ENCODE measurements around the gene MAP7.

Gene MAP7

DNA sequence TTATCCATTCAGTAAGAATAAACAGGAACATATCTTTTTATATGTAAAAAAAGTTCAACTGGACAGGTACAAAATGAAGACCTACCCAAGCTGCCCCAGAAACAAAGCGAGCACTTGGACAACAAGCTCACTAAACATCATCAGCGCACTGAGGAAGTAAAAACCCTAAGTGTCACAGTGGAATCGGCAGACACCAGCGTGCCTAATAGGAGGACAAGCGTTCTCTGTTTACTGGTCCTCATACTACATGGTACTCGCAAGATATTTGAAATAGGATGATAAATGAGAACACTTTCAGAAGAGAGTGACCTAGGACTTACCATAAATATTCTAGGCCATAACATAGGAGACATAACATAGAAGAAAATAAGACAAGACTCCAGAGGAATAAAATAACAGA, 18.2 kb downstream of the MAP7 start:
- Histone ChIP-seq H3K4me1 (ENCODE audit: insufficient read depth, low read length) (peaks cover 21% of the 10 kb centered on the region), H3K36me3 (ENCODE audit: insufficient read depth, low read length) (no peaks in the 10 kb centered on the region), H3K9ac (ENCODE audit: low read depth, low read length) (no peak overlapping the region), H3K9me3 (ENCODE audit: control insufficient read depth, insufficient read depth, low read length) (no peaks in the 10 kb centered on the region)

DNA sequence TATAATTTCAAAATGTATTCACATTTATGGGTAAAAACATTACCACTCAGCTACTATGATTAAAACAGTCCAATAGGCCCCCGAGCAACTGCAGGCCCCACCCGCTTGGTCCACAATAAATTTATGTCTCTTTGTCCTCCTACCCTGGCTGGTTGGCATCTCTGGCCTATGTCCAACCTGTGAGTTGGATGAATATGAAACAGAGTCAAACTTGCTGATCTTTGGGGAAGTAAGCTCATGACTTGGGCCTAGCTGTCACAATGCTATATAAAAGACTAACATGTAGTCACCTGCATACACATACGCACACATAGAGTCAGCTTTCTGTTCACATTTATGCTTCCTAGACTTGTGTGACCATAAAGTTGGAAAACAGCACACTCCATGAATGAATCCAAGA, 20.5 kb downstream of the MAP7 start:
- Histone ChIP-seq H3K9me3 (ENCODE audit: control insufficient read depth, insufficient read depth, low read length) (no peaks in the 10 kb centered on the region), H3K4me1 (ENCODE audit: insufficient read depth, low read length) (peaks cover 34% of the 10 kb centered on the region), H3K36me3 (ENCODE audit: insufficient read depth, low read length) (no peaks in the 10 kb centered on the region), H3K9ac (ENCODE audit: low read depth, low read length) (no peak overlapping the region)

DNA sequence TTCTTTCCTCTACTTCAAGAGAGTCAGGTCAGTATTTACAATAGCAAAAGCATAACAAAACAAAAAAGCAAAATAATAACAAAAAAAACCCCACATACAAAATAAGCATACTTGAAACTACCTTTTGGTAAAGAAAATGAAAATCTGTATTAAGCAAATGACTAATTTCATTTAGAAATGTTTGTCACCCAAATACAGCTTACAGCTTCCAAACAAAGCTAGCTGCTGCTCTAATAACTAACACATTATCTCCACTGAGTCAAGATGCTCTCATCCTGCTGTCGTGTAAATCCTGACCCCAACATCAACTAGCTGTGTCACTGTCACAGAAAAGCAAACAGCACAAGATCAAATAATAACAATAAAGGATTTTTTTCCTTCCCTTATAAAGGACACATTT, 21.7 kb downstream of the MAP7 start:
- Histone ChIP-seq H3K36me3 (ENCODE audit: insufficient read depth, low read length) (no peaks in the 10 kb centered on the region), H3K9ac (ENCODE audit: low read depth, low read length) (no peak overlapping the region), H3K9me3 (ENCODE audit: control insufficient read depth, insufficient read depth, low read length) (no peaks in the 10 kb centered on the region), H3K4me1 (ENCODE audit: insufficient read depth, low read length) (peaks cover 35% of the 10 kb centered on the region)

DNA sequence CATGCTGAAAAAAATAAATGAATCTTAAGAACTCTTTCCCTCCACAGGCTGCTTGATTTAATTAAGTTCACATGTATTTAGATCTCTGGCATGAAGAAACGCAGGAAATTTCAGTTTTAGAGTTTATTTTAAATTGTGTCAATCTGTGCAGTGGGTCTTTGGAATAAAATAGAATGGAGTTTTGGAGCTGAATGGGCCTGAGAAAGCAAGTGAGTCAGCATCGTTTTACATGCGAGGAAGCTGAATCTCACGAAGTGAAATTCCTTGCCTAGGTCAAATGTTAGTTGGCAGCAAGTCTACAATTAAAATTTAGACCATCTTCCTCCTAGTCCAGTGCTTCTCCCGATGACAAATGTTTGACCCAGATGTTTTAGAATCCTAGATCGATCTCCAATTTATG, 22.4 kb downstream of the MAP7 start:
- no peaks in the 10 kb centered on the region for H3K9me3 ChIP-seq (ENCODE audit: control insufficient read depth, insufficient read depth, low read length)
- no peaks in the 10 kb centered on the region for H3K36me3 ChIP-seq (ENCODE audit: insufficient read depth, low read length)
- no peak overlapping the region for H3K9ac ChIP-seq (ENCODE audit: low read depth, low read length)
- peaks cover 35% of the 10 kb centered on the region for H3K4me1 ChIP-seq (ENCODE audit: insufficient read depth, low read length)

DNA sequence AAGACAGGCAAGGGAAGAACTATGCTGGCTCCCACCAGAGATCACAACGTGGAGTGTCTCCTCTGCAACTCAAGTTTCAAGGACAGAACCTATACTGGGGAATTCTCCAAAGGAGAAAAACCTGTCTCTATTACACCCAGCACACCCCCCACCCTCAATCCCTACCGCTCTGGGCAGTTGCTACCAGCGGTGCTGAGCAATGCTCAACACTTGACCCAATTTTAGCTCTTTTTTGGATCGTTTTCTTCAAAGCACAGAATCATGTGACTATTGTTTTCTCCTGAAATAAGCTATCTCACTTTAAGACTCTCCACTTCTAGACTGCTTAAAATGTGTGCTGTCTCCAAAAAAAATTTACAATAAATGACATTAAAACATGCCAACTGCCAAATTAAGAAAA, 23.3 kb downstream of the MAP7 start:
- H3K9ac ChIP-seq (ENCODE audit: low read depth, low read length) = no peak overlapping the region
- H3K4me1 ChIP-seq (ENCODE audit: insufficient read depth, low read length) = peaks cover 35% of the 10 kb centered on the region
- H3K9me3 ChIP-seq (ENCODE audit: control insufficient read depth, insufficient read depth, low read length) = no peaks in the 10 kb centered on the region
- H3K36me3 ChIP-seq (ENCODE audit: insufficient read depth, low read length) = no peaks in the 10 kb centered on the region

DNA sequence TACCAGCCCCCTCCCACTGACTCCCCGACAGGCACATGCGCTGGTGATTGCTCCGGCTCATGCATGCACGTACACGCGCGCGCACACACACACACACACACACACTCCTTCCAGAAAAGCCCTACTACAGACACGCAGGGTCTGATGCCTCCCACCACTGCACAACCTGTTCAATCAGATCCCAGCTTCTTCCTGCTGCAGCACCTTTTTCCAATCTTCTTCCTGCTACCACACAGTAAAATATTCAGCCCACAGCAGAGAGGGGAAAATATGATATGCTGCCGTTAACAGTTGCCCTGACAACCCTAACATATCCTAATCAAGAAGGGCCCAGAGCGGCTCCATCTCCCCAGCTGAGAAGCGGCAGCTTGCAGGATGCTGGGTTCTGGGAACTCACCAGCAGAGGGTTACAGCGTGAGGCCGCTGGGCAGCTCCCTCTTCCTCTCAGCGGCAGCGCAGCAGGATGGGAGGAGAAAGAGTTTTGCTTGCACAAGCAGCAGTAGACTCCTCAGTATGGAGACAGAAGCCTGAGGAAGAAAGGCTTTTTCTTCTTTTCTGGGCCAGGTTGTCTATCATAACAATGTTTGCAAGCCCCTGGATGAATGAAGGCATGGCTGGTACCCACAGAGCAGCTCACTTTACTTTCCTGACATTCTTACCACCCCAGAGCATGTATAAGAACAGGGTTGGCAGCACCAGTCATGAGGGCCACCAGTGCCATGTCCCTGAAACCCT, 23.9 kb downstream of the MAP7 start:
- H3K36me3 ChIP-seq (ENCODE audit: insufficient read depth, low read length) = no peaks in the 10 kb centered on the region
- peaks cover 35% of the 10 kb centered on the region for H3K4me1 ChIP-seq (ENCODE audit: insufficient read depth, low read length)
- no peak overlapping the region for H3K9ac ChIP-seq (ENCODE audit: low read depth, low read length)
- no peaks in the 10 kb centered on the region for H3K9me3 ChIP-seq (ENCODE audit: control insufficient read depth, insufficient read depth, low read length)

DNA sequence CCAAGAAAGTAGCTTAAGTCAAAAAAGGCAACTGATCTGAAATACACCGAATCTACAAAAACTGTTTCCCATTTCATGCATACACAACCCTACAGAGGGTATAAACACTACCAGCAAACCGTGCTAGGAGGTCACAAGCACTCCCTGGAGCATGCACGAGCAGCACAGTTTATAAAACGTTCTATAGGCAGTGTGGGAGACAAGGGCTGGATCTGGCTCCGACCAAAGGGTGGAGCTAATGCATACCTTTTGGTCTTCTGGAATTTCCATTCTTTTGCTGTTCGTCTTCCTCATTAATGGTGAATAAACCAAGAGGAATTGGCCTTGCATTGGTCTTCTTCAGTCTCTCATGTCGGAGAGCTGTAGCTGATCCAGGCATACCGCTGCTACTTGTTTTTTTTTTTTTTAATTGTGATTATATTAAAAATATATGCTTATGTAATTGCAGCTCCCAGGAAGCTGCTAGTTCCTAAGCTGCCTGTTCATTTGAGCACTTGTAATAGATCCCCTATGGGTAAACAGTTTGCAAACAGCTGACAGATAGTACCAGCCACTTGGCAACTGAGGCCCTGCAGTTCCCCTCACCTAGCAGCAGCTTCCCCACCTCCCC, 24.5 kb downstream of the MAP7 start:
- Histone ChIP-seq H3K4me1 (ENCODE audit: insufficient read depth, low read length) (peaks cover 35% of the 10 kb centered on the region), H3K9me3 (ENCODE audit: control insufficient read depth, insufficient read depth, low read length) (no peaks in the 10 kb centered on the region), H3K36me3 (ENCODE audit: insufficient read depth, low read length) (no peaks in the 10 kb centered on the region), H3K9ac (ENCODE audit: low read depth, low read length) (no peak overlapping the region)

DNA sequence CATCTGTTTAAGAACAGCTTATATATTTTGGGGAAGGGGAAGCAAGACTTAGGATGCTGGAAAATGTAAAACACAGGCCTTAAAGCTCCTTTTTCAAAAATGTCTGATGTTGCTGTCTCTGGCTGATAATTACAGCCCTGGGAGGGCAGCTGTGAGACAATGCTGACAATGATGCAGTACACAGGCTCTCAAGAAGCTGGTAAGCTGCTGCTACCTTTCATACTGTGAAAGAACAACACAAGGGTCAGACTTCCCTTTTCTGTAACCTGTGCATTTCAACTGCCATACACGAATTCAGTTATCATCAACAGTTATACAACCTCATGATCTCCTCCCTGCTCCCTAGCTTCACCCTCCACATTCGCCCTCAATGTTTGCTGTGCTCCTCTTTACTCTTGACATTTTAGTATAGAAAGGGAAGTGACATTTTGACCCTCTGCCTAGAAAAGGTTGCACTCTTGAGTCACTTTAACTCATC, 25.2 kb downstream of the MAP7 start:
- H3K9ac ChIP-seq (ENCODE audit: low read depth, low read length) = no peak overlapping the region
- H3K4me1 ChIP-seq (ENCODE audit: insufficient read depth, low read length) = peaks cover 35% of the 10 kb centered on the region
- H3K9me3 ChIP-seq (ENCODE audit: control insufficient read depth, insufficient read depth, low read length) = no peaks in the 10 kb centered on the region
- no peaks in the 10 kb centered on the region for H3K36me3 ChIP-seq (ENCODE audit: insufficient read depth, low read length)

DNA sequence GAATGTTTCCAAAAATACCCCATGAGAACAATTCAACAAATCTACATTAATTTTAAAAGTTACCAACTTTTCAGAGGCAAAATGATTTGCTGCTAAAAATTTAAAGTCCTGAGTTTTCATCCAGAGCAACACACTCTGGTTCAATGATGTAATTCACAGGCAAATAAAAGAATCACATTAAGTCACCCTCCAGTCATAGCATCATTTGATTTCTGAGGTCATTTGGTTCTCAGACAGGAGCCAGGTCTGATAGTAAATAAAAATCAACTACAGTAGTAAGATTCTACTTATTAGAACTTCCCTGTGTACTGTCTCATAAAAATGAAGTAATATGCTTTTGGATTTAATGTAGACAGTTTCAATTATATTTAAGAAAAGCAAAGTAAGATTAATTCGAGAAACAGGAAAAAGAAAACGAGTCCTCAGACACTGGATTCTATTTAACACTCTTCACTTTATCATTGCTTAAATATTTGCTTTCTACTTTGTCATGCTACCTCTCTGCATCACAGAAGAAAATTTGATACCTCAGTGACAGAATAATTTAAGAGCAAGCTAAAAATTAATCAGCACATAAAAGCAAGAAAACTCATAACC, 25.8 kb downstream of the MAP7 start:
- H3K36me3 ChIP-seq (ENCODE audit: insufficient read depth, low read length) = no peaks in the 10 kb centered on the region
- no peaks in the 10 kb centered on the region for H3K9me3 ChIP-seq (ENCODE audit: control insufficient read depth, insufficient read depth, low read length)
- peaks cover 35% of the 10 kb centered on the region for H3K4me1 ChIP-seq (ENCODE audit: insufficient read depth, low read length)
- H3K9ac ChIP-seq (ENCODE audit: low read depth, low read length) = no peak overlapping the region

DNA sequence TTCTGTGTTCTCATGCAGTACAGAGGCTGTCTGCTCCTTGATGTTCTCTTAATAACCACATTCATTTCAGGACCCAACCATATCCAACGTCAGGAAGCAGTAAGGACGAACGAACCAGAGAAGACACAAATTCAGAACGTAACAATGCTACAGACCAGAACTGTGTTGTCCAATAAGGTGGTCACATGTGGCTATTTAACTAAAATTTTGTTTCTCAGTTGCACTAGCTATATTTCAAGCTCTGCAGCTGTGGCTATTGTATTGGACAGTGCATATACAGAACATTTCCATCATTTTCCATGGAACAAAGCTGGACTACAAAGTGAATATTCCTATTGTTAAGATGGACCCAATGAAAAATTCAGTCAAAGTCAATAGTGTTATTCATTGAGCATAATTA, 27.0 kb downstream of the MAP7 start:
- no peaks in the 10 kb centered on the region for H3K9me3 ChIP-seq (ENCODE audit: control insufficient read depth, insufficient read depth, low read length)
- no peaks in the 10 kb centered on the region for H3K36me3 ChIP-seq (ENCODE audit: insufficient read depth, low read length)
- no peak overlapping the region for H3K9ac ChIP-seq (ENCODE audit: low read depth, low read length)
- peaks cover 31% of the 10 kb centered on the region for H3K4me1 ChIP-seq (ENCODE audit: insufficient read depth, low read length)

DNA sequence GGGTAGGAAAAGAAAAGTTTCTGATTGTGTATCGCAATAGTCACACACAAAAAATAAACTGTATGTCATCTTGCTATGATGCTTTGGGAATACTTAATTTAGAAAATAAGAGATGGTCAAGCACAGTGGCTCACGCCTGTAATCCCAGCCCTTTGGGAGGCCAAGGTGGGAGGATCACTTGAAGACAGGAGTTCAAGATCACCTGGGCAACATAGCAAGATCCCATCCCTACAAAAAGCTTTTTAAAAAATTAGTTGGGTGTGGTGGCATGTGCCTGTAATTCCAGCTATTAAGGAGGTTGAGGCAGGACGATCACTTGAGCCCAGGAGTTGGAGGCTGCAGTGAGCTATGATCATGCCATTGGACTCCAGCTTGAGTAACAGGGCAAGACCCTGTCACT, 27.6 kb downstream of the MAP7 start:
- Histone ChIP-seq H3K9ac (ENCODE audit: low read depth, low read length) (no peak overlapping the region), H3K36me3 (ENCODE audit: insufficient read depth, low read length) (no peaks in the 10 kb centered on the region), H3K4me1 (ENCODE audit: insufficient read depth, low read length) (peaks cover 25% of the 10 kb centered on the region), H3K9me3 (ENCODE audit: control insufficient read depth, insufficient read depth, low read length) (no peaks in the 10 kb centered on the region)

DNA sequence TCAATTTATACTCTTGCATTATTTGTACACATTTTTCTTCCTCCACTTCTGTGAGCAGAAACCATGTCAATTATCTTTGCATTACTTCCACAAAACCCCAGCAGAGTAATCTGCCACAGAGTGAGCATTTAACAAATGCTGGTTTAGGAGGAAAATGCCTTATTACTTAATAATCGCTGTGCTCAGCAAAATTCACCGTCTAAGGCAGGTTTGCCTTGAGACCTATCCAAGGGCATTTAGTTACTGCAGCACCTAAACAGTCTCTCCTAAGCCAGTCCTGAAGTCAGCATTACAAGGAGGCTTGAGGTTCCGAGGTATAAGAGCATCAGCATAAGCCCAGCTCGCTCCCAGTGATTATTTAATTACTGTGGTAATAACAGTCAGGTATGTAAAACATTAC, 28.3 kb downstream of the MAP7 start:
- H3K36me3 ChIP-seq (ENCODE audit: insufficient read depth, low read length) = no peaks in the 10 kb centered on the region
- no peaks in the 10 kb centered on the region for H3K9me3 ChIP-seq (ENCODE audit: control insufficient read depth, insufficient read depth, low read length)
- no peak overlapping the region for H3K9ac ChIP-seq (ENCODE audit: low read depth, low read length)
- H3K4me1 ChIP-seq (ENCODE audit: insufficient read depth, low read length) = peaks cover 18% of the 10 kb centered on the region

DNA sequence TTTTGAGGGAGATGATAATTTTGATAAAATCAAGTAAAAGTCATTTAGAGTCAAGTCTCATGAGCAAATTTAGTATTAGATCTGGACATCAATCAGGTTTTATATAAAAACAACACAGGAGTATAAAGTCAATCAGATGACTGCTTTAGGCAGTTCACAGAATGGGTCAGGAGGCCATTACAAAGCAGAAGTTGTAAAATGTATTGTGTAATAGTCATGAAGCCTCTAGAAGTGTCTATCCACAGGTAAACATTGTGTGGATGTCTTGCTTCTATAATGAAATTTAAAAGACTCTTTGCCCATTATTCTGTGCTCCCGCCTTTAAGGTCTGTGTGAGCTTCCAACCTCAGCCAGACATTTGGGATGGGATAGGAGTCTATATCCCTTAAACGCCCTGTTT, 28.8 kb downstream of the MAP7 start:
- Histone ChIP-seq H3K9ac (ENCODE audit: low read depth, low read length) (no peak overlapping the region), H3K9me3 (ENCODE audit: control insufficient read depth, insufficient read depth, low read length) (no peaks in the 10 kb centered on the region), H3K36me3 (ENCODE audit: insufficient read depth, low read length) (no peaks in the 10 kb centered on the region), H3K4me1 (ENCODE audit: insufficient read depth, low read length) (peaks cover 14% of the 10 kb centered on the region; the same call in 1 of the 2 replicates)

DNA sequence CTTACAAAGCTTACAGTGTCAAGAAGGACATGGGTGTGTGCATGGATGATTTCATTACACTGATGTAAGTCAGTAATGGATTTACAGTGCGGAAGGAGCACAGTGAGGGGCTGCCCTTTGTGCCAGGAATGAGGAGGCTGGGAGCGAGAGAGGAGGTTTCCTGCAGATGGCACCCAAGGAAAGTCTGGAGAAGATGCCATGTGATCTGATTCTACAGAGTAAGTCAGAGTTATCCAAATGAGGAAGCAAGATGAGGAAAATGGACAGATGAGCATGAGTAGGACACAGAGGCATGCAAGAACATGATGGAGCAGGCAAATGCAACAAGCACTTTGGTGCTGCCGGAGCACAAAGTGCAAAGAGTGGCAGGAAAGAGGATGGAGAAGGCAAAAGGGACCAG, 29.7 kb downstream of the MAP7 start:
- H3K36me3 ChIP-seq (ENCODE audit: insufficient read depth, low read length) = no peaks in the 10 kb centered on the region
- no peaks in the 10 kb centered on the region for H3K9me3 ChIP-seq (ENCODE audit: control insufficient read depth, insufficient read depth, low read length)
- no peak overlapping the region for H3K9ac ChIP-seq (ENCODE audit: low read depth, low read length)
- H3K4me1 ChIP-seq (ENCODE audit: insufficient read depth, low read length) = peaks cover 9% of the 10 kb centered on the region; the same call in 1 of the 2 replicates

DNA sequence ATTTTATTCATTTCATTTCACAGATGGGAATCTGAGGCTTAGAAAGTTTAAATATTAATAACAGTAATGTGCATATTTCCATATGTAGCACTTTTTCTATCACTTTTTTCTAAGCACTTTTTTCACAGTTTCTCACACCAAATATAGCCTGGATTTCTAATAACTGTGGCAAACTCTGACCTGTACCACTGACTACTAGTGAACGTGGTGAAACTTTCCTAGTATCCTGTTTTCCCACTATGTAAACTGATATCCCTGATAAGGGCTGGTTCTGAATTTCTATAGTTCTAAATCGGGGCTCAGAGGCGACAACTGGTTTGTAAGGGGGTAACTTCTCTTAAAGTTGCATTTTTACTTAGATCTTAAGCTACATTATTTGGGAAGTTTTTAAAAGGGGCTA, 32.6 kb downstream of the MAP7 start:
- Histone ChIP-seq H3K4me1 (ENCODE audit: insufficient read depth, low read length) (no peaks in the 10 kb centered on the region), H3K9me3 (ENCODE audit: control insufficient read depth, insufficient read depth, low read length) (no peaks in the 10 kb centered on the region), H3K36me3 (ENCODE audit: insufficient read depth, low read length) (no peaks in the 10 kb centered on the region; the same call in 1 of the 2 replicates), H3K9ac (ENCODE audit: low read depth, low read length) (no peak overlapping the region)

All from ES-I3 (cell line).